GM12891 (cell line): ENCODE results near the gene SLC18B1.

Experiments
- POLR2A ChIP-seq: IDR thresholded peaks from 2 replicates; pipeline ENCODE4 v1.6.1; 2011; ENCODE audit warnings: low read depth, low read length, control low read depth
- POLR2AphosphoS5 ChIP-seq: IDR thresholded peaks from 2 replicates; pipeline ENCODE4 v1.6.1; 2011; ENCODE audit warnings: low read depth, low read length, control low read depth
- POU2F2 ChIP-seq: IDR thresholded peaks from 2 replicates; pipeline ENCODE4 v1.6.1; 2011; ENCODE audit warnings: low read depth, mild to moderate bottlenecking, control low read depth, low read length, moderate library complexity
- SPI1 ChIP-seq: IDR thresholded peaks from 2 replicates; pipeline ENCODE4 v1.6.1; 2011; ENCODE audit warnings: low read depth, low read length, control low read depth
- TAF1 ChIP-seq: IDR thresholded peaks from 2 replicates; pipeline ENCODE4 v1.6.1; 2011; ENCODE audit warnings: low read depth, low read length, control low read depth

DNA sequence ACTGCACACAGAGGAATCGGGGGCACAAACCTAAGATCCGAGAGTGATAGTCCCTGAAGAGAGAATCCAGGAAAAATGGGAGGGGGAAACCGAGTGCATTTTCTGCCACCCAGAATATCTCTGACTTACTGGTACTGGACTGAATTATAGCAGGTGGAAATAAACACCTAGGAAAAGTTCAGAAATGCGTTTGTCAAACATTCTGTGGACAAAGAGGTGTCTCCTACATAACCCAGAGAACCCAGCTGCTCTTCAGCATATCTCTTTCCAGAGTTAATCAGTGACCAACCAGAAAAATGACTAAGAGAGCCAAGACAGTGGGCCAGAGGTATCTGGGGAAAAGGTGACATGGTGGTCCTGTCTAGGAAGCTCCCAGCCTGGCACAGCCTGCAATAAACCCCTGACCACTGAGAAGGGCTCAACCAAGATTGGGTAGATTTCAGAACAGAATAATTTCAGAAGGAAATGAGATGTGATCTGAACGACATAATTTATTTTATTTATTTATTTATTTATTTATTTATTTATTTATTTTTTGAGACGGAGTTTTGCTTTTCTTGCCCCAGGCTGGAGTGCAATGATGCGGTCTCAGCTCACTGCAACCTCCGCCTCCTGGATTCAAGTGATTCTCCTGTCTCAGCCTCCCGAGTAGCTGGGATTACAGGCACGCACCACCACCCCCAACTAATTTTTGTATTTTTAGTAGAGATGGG, 78.5 kb downstream of the SLC18B1 start:
- TF ChIP-seq POLR2A (no peak), POLR2AphosphoS5 (no peak), TAF1 (no peak), SPI1 (no peak), POU2F2 (no peak)
